ENCODE data around the gene MLXIPL.
"Not testable (repeated sequence)": the region's sequence is repeated elsewhere in the genome, so short reads cannot be mapped to it uniquely, and the experiment has no call there.

Gene MLXIPL

DNA sequence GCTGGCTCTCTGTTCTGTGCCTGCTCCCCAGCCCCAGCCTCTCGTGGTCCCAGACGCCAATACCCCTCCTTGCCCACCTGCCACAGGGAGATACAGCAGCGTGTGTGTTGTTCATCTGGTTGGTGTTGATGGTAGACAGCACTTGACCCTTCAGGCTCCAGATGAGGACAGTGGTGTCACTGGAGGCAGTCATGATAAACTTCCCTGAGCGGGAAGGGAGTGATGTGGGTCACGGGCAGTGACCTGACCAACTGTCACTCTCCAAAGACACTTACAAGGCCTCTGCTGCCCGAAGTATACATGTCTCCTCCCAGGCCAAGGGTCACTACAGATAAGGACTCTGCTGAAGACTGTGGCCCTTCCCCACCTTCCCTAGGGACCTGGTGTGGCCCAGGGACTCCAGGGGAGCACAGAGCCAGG lies 51.5 kb downstream of the MLXIPL start:
- TF ChIP-seq, protein P1, sequence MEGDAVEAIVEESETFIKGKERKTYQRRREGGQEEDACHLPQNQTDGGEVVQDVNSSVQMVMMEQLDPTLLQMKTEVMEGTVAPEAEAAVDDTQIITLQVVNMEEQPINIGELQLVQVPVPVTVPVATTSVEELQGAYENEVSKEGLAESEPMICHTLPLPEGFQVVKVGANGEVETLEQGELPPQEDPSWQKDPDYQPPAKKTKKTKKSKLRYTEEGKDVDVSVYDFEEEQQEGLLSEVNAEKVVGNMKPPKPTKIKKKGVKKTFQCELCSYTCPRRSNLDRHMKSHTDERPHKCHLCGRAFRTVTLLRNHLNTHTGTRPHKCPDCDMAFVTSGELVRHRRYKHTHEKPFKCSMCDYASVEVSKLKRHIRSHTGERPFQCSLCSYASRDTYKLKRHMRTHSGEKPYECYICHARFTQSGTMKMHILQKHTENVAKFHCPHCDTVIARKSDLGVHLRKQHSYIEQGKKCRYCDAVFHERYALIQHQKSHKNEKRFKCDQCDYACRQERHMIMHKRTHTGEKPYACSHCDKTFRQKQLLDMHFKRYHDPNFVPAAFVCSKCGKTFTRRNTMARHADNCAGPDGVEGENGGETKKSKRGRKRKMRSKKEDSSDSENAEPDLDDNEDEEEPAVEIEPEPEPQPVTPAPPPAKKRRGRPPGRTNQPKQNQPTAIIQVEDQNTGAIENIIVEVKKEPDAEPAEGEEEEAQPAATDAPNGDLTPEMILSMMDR (IDR thresholded peaks at IDR 0.05; ENCODE audit: insufficient read depth, low read depth, low read length, missing control alignments): no peak
- no peak overlapping the region for H3K4me3 ChIP-seq (ENCODE audit: low read depth, low read length)
- DNase-seq (ENCODE audit: low read depth): no peak

DNA sequence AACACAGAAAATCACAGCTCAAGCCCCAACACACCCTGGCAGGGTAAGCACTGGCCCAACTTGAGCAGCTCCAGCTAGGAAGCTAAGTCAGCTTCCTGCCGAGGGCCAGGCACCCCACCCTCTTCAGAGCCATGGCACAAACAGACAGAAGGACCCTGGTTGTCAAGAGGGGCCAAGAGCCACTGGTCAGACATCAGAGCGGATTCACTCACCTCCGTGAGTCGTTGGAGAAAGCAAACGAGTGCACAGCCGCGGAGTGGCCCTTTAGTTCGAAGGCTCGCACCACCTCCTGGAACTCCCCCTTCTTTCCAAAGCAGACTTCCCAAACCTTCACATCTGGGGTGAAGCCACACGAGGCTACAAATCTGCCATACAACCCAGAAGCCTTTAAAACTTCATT lies 53.3 kb downstream of the MLXIPL start:
- TF ChIP-seq, protein P1 (IDR thresholded peaks at IDR 0.05; ENCODE audit: insufficient read depth, low read depth, low read length, missing control alignments): no peak
- DNase-seq (ENCODE audit: low read depth): no peak

DNA sequence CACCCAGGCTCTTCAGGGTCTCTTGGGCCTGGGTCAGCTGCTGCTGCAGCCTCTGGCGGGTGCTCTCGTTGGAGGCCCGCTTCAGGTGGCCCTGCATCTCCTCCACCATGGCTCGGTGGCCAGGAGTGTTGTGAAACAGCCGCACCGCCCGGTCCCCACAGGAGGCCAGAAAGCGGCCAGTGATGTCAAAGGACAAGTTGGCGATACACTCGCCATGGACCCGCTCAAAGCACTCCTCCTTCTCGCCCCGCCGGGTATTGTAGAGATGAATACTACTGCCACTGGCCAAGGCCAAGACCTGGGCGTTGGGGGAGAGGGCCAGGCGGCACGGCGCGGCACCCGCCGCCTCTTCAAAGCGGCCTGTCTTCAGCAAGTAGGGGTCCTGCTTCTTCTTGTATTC lies 53.8 kb downstream of the MLXIPL start:
- TF ChIP-seq, protein P1 (IDR thresholded peaks at IDR 0.05; ENCODE audit: insufficient read depth, low read depth, low read length, missing control alignments): no peak
- H3K4me3 ChIP-seq (ENCODE audit: low read depth, low read length): no peak overlapping the region
- no peak for DNase-seq (ENCODE audit: low read depth)

More for the DNA sequence above, 53.3 kb downstream of the MLXIPL start:
- H3K4me3 ChIP-seq (ENCODE audit: low read depth, low read length): no peak overlapping the region

DNA sequence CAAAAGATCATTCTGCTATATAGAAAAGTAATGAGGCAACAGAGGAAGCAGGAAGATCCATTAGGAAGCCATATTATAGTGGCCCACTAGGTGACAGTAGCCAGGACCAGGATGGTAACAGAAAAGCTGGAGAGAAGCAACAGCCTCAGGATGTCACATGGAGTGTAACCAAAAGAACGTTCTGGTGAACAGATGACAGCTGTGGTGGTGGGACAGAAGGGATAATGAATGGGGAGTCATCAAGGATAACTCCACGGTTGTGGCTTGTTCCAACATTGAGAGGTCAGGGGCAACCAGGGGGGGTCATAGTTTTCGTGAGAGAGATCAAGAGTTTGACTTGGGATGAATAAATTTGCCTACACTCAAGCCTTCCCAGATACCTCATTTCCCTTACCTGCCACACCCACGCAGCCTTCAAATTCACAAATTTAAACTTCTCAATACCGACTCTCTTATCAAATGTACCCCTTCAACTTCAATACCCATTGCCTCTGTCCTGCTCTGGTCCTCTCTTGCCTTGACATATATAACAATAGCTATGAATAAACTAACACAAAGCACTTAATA lies 55.2 kb downstream of the MLXIPL start:
- no peak for DNase-seq (ENCODE audit: low read depth)
- TF ChIP-seq, protein P1 (IDR thresholded peaks at IDR 0.05; ENCODE audit: insufficient read depth, low read depth, low read length, missing control alignments): no peak
- no peak overlapping the region for H3K4me3 ChIP-seq (ENCODE audit: low read depth, low read length)

DNA sequence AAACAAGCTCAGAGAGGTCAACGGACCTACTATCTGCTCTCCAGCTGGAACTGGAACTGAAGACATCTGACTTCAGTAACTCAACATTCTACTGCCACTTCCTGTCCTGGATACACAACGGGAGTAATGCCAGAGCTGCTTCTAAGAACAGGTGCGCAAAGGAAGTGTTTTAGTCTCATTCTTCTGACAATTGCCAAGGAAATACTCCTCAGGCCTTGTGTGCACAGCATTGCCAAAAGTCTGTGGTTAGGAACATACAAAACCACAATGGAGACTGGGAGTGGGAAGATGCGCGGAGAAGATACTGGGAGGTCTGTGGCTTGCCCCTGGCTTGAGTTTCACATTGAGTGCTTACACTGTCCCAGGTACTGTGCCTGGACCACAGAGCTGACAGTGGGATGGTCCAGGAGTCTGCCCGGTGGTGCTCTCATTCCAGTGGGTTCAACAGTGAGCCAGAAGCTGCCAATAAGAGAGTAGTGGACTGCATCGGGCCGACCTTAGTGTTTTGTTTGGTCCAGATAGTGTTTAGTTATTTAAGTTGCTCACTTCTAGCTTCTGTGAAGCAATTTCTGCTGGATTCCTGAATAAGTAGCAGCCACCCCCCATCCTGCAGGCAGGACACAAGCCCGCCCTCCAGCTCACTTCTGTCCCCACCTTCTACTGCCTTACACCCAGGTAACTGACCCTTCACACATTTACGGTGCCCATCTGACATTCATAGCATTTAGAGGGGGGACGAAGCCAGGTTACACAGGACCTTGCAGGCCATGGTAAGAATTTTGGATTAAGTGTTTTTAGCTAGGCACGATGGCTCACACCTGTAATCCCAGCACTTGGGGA lies 56.3 kb downstream of the MLXIPL start:
- DNase-seq (ENCODE audit: low read depth): no peak
- H3K4me3 ChIP-seq (ENCODE audit: low read depth, low read length): no peak overlapping the region
- TF ChIP-seq, protein P1 (IDR thresholded peaks at IDR 0.05; ENCODE audit: insufficient read depth, low read depth, low read length, missing control alignments): no peak

DNA sequence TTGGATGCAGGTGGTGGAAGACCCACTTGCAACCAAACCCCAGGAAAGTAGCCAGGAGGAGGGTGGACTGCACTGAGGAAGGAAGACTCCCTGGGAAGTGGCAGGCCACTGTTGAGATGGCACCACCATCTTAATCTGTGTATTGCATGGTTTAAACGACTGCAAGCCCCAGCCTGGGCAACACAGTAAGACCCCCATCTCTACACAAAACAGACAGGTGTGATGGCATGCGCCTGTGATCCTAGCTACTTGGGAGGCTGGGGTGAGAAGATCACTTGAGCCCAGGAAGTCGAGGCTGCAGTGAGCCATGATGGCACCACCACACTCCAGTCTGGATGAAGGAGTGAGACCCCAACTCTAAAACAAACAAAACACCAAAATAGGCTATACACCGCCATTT lies 57.2 kb downstream of the MLXIPL start:
- H3K4me3 ChIP-seq (ENCODE audit: low read depth, low read length): no peak overlapping the region
- DNase-seq (ENCODE audit: low read depth): no peak
- TF ChIP-seq, protein P1 (IDR thresholded peaks at IDR 0.05; ENCODE audit: insufficient read depth, low read depth, low read length, missing control alignments): no peak

DNA sequence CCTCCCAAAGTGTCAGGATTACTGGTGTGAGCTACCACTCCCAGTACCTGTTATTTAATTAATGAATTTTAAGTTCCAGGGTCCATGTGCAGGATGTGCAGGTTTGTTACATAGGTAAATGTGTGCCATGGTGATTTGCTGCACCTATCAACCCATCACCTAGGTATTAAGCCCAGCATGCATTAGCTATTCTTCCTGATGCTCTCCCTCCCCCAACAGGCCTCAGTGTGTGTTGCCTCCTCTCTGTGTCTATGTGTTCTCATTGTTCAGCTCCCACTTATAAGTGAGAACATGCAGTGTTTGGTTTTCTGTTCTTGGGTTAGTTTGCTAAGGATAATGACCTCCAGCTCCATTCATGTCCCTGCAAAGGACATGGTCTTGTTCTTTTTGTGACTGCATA lies 57.9 kb downstream of the MLXIPL start:
- not testable (repeated sequence) for H3K4me3 ChIP-seq (ENCODE audit: low read depth, low read length)

More for the DNA sequence above, 57.9 kb downstream of the MLXIPL start:
- not testable (repeated sequence) for DNase-seq (ENCODE audit: low read depth)
